ENCODE results near the gene VPS36. TPM values are rescaled to one million over a fixed set of nuclear protein-coding genes. Genes with fewer than 3 reads are reported as not detected.
A peak's percentile ranks its signal among the peaks of the same experiment; 100 is the strongest.

Gene VPS36
- total and polyA plus RNA-seq, 2 of the 13 experiments (the other 11 are each of a cell fraction or from before 2014, with no cell fraction given), result 17.2 to 22.4 TPM

GRCh38 chr13:52454820-52455676 lies 4.6 kb upstream of the VPS36 start, which contains the start of gene CKAP2 (continued):
- TF ChIP-seq ZNF800 (CRISPR knock-in tag; IDR thresholded peaks at IDR 0.05), result no peak
- 0 out of 2 replicates have a peak, but pooled peaks have one; percentile 13 for TF ChIP-seq KLF6 (CRISPR knock-in tag; IDR thresholded peaks at IDR 0.05)
- no peak for TF ChIP-seq MIER3 (CRISPR knock-in tag; IDR thresholded peaks at IDR 0.05; ENCODE audit: borderline replicate concordance)
- no peak for TF ChIP-seq ZNF652 (CRISPR knock-in tag; IDR thresholded peaks at IDR 0.05; ENCODE audit: borderline replicate concordance, low read depth)
- TF ChIP-seq ZNF687 (CRISPR knock-in tag; IDR thresholded peaks at IDR 0.05), result peak; percentile 81
- TF ChIP-seq ZNF7 (CRISPR knock-in tag; IDR thresholded peaks at IDR 0.05), result no peak
- TF ChIP-seq MXD1 (CRISPR knock-in tag; IDR thresholded peaks at IDR 0.05), result peak; percentile 85
- 0 out of 2 replicates have a peak, but pooled peaks have one; percentile 4 for TF ChIP-seq THRA (CRISPR knock-in tag; IDR thresholded peaks at IDR 0.05; ENCODE audit: borderline replicate concordance)
- TF ChIP-seq SALL1 (CRISPR knock-in tag; IDR thresholded peaks at IDR 0.05), result peak; percentile 74
- peak; percentile 43; the same call in 1 of the 2 replicates for TF ChIP-seq MXD4 (CRISPR knock-in tag; IDR thresholded peaks at IDR 0.05)
- peak; percentile 37; the same call in 1 of the 2 replicates for TF ChIP-seq FOXC1 (CRISPR knock-in tag; IDR thresholded peaks at IDR 0.05; ENCODE audit: borderline replicate concordance)
- TF ChIP-seq MEF2D (CRISPR knock-in tag; IDR thresholded peaks at IDR 0.05), result peak; percentile 17; the same call in 1 of the 2 replicates
- no peak for TF ChIP-seq NFIB (CRISPR knock-in tag; IDR thresholded peaks at IDR 0.05; ENCODE audit: borderline replicate concordance)
- TF ChIP-seq ZNF777 (CRISPR knock-in tag; IDR thresholded peaks at IDR 0.05), result peak; percentile 94
- TF ChIP-seq HMGXB4 (CRISPR knock-in tag; IDR thresholded peaks at IDR 0.05; ENCODE audit: borderline replicate concordance in 1 of 2, low read depth in 1 of 2), result peak; percentile 62 to 74; a peak in 3 of 4 replicates
- TF ChIP-seq HDAC1 (CRISPR knock-in tag; IDR thresholded peaks at IDR 0.05), result no peak; the same call in 1 of the 2 replicates
- peak; percentile 78 for TF ChIP-seq ZNF317 (CRISPR knock-in tag; IDR thresholded peaks at IDR 0.05)
- peak; percentile 52; the same call in 1 of the 2 replicates for TF ChIP-seq HNRNPL (IDR thresholded peaks at IDR 0.05; ENCODE audit: low read depth, low read length)

Measured in HepG2 (cell line).